Activated naive CD8-positive, alpha-beta T cell treated with anti-CD3 and anti-CD28 coated beads, Interleukin-2, amount 50 U/mL, for 16 hours (primary cell): Measurements from ENCODE around the gene C14orf132.

ENCODE experiments used
- DNase-seq: peaks from one replicate; pipeline ENCODE4 v3.0.0-alpha.2; 2020; ENCODE audit warnings: low read depth, low spot score

C14orf132 gene

DNA sequence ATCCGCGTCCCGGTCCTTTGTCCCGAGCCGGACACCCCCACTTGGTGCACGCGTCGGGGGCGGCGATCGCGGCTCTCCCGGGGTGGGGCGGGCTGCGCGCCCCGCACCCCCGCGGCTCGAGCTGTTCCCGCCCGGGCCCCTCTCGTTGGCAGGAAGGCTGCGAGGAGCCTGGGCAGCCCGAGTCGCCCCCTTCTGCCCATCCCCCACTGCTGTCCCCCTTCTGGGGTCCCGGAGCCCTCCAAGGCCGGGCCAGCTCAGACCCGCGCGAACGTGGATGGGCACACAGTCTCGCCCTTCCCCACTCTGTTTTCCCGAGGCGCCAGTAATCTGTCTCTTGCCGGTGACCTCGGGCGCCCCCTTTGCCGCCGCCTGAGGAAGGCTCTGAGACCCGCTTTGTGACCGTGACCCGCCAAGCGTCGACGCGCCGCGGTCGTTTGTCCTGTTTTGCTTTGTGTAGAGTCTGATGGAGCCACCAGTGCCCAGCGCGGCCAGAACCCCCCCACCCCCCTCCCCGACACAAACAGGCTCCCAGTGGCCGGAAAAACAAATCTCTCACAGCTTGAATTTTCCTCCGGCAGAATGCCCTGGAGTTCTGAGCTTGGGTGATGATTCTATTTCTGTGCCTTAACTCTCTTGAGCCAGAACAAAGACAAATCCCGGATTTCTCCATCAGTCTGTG lies 610 bp downstream of the C14orf132 start:
- no peak for DNase-seq

DNA sequence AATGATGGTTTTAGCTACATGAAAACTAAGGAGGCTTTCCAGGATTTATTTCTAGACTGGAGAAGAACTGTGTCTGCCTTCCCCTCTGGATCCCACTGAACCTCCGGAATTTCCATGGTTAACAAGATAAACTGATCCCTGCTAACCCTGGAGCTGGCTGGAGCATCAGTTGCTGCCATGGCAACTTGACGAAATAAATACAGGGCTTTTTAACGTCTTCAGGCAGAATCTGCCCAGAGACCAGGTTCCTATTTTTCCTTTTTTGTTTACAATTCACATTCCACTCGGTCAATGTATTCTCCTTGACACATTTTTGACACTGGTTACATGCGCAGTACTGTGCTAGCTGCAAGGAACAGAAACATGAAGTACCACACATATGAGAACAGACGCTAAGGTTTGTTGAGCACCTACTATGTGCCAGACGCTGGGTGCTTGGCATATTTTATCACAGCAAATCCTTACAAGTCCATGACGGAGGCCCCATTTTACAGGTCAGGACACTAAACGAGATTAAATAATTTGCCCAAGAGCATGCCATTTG lies 1.7 kb downstream of the C14orf132 start:
- DNase-seq, result no peak

DNA sequence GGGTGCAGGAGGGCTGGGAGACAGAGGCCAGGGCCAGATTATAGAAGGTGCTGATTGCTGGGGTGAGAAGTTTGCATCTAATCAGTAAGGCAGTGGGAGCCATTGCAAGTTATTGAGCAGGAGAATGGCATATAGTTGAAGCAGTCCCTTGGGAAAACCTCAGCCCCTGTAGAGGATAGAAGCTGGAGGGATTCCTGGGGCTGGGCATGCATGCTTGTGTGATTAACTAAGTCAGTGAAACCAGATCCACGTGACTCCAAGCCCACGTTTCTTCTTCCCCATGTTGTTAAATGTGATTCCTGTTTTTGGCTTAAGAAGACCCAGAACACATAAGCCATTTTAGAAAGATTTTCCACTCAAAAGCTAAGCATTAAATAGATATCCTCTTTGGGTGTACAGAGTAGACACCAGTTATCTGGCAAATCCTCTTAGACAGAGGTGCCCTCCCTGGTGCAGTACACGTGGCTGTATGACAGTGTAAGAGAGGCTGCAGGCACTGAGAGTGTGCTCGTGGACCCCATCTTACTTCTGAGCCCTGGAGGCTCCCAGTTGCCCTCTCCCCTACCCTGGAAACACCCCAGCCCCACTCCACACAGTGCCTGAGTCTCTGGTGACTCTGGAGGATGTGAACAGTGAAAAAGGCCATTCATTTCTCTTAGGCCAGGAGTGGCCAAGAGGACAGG lies 3.2 kb downstream of the C14orf132 start:
- DNase-seq, result no peak

DNA sequence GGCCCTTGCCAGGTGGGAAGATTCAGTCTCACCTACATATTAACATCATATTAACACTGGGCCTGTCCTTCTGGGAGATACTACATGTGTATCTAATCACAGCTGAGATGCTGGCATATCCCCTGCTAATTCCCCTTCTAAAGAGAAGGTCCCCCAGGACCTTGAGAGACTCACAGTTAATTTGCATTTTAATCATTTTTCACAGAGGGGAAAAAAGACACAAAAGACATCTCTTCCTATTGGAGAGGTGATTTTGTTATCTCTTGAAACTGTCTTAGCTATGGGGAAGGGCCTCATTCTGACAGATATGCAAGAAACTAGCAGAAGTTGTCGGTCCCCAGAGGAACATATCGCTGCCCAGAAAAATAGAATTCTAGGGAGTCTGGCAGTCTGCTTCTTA lies 7.5 kb downstream of the C14orf132 start:
- no peak for DNase-seq

DNA sequence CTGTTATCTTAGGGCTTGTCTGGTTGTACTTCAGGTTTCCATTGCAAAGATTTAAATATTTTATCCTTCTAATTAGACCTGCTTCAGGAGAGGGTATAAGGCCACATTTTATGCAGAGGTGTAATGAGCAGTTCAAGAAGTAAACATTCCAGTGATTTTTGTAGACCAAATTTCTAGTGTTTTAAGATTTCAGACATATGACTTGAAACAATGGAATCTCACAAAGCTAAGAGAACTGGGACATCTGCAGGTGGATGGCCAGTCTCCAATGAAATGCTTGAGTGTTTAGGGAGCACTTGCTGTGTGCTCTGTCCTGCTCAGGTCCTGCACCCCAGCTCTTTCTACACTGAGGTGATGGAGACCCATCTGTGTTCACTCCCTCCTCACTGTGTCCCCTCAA lies 7.9 kb downstream of the C14orf132 start:
- no peak for DNase-seq

DNA sequence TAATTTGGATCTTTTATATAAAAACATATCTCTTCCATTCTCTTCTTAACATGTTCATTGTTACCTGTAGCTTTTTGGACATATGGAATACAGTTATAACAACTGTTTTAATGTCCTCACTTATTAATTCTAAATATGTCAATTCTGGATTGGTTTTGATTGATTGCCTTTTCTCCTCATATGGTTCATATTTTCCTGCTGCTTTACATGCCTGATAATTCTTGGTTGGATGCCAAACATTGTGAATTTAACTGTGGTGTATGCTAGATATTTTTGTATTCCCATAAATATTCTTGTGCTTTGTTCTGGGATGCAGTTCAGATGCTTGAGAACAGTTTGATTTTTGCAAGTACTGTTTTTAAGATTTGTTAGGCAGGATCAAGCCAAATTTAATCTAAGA lies 10.8 kb downstream of the C14orf132 start:
- no peak for DNase-seq

DNA sequence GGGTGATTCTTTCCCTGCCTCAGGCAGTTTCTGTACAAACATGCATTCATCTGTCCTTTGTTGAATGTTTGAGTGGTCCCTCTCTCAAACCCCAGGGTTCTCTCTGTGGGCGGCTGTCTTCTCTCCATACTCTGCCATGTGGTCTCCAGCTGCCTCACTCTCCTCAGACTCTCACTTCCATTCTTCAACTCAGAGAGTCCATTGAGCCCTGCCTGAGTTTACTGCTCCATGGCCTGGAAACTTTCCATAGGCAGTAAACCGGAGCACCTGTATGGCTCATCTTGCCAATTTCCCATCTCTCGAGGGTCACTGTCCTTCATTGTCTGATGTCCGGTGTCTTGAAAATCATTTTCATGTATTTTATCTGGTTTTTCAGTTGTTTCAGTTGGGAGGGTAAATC lies 11.3 kb downstream of the C14orf132 start:
- no peak for DNase-seq

DNA sequence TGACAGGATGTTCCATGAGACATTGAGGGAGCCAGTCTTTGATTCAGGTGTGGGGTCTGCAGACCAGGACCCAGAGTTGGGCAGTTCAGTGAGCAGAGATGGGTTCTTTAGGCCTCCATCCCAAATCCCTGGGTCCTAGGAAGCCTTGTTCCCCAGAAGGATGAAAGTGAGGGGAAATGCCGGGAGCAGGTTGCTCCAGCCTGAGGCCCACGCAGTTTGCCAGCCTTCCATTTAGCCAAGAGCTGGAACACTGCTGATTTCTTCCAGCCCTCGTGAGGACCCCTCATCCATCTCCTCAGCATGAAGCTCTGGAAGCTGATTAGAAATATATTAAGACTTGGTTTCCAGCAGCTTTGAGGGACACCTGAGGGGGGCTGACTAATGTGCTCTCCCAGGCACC lies 12.1 kb downstream of the C14orf132 start:
- no peak for DNase-seq

DNA sequence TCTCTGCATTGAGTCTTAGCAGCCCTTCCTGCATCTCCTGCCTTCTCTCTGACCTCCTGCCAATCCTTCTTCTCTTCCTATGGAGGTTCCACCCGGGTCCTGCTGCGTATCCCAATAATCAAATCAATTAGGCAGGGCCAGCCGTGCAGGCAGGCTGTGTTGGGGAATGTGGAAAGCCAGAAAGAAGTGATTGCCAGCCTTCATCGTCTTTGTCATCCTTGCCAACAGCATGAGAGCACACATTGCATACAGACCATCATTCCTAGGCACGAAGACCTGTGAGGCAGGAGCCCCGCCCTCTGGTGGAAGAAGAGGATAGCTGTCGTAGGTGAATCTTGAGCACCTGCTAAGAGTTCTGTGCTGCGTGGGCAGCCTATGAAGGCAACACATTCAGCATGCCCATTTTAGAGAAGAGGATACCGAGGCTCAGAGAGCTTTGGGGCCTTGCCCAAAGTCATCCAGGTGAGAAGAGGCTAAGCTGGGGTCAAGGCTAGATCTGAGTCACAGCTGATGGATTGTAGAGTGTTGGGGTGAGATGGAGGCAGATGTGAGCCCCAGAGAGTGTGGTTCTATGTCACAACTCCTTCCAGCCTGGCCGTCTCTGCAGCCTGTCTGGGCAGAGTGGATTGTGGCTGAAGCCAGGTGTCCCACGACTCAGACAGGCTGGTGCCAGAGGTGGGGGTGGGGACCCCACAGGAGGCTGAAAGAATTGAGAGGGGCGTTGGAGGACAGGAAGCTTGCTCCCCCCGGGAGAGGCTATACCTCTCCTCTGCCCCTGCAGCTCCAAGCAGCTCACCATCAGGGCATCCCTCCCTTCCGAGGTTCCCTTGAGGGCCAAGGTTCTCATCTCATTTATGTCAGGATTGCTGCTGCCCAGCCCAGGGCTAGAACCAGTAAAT lies 12.7 kb downstream of the C14orf132 start:
- no peak for DNase-seq

DNA sequence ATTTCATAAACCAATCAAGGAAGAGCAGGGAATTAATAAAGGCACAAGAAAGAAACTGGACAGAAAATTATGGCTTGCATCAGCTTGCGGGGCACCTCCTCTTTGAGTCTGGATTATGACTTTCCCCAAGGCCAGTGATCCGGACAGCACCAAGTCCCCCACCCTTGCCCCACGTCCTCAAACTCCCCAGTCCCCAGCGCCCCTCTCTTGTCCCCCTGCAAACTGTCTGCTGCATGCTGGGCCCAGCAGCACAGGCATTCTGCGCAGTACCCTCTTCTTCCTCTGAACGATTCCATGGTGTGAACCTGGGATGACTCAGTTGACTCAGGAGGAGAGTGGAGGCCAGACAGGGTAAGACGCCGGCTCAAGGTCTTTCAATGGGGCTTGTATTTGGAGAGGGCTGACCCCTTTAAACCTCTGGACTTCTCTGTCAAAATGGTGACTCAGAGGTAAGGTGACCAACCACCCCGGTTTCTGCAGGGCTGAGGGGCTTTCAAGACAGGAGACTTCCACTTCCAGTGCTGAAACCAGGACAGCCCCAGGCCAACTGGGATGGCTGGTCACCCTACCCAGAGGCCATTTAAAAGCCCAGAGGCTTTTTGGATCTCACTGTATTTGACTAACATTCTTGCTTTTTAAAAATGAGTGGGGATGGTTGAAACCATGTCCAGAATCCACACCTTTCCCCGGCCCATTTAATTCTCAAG lies 13.5 kb downstream of the C14orf132 start:
- DNase-seq, result no peak

DNA sequence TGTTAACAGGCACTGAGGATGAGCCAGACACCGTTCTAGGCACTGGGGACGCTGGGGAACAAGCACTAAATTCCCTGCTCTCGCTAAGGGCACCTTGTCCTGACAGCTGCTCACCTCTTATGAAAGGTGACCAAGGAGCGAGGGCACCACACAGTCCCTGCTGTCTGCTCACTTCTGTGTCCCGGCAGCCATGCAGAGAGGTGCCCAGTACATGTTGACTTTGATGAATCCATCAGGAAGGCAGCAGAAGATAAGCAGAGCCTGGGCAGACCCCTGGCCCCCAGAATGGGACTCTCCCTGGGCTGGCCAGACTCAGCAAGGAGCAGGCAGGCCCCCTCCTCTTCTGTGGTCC lies 14.1 kb downstream of the C14orf132 start:
- no peak for DNase-seq

DNA sequence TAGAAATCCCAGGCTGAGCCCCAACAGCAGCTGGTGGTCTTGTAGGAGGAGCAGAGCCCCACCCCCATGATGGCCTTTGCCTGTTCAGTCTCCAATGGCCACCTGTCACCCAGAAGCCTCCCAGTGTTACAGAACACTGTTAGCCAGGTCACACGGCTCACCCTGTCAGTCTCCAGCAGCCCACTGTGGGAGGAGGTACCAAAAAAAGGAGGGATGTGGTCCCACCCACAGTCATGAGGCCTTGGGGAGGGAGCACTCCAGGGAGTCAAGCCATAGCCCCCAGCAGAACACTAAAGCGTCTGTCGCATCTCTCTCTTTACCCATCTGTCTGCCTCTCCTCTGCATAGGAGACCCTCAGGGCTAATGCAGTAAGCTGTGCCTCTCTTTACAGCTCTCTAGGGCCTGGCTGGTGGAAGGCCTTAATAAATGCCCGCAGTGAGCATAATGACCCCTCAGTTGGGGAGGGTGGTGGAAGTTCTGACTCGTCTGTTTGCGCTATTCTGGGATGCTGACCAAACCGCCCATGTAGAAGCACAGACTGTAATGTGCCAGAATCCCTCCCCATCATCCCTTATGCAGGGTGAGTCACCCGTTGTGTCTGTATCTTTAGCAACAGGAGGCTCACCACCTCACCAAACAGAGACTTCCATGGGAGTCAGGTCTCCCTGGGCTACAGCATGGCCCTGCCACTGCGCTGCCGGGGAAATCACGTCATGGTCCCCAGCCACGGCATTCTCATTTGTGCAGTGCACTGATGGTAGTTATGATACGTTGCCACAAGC lies 14.6 kb downstream of the C14orf132 start:
- DNase-seq, result no peak

DNA sequence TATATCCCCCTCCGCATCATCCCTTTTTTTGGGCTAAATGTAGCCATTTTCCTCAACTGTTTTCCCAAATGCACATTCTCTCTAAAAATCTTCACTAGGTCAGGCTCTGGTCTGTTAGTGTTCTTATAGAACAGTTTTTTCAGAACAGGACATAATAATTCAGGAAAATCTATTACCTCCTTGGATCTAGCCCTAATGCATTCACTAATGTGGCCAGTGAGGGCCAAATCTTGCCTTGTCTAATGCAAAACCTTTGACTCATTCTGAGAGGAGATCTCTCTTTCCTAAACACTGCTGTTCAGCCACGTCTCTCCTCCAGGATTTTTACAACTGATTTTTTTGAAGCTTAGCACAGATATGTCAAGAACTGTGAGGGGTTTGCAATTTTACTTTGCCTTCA lies 15.5 kb downstream of the C14orf132 start:
- no peak for DNase-seq

DNA sequence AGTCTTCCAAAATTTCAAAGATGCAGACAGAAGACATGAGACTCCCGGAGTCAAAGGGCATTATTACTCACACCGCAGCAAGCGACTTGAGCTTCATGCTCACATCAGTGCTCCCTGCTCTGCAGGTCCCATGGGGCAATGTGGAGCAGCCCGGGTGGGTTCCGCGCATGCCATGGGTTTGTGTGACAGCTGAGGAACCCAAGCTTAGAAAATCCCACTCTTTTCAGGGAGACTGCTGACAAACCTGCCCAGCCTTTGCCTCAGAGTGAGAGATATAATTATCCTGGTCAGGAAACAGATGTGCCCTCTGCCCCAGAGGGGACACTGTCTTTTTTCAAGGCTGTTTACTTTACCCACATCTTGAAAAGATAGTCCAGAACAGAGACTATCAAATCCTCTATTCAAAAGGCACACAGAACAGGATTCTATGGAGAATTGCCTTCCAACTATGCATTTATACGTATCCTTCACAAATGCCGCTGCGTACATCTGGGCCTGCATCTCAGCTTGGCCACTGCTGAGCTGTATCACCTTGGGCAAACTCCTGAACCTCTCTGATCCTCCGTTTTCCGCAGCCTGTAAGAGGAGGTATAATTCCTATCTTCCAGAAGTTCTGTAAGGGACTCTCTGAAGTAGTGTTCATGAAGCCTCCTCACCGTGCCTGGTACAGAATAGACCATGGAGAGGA lies 16.0 kb downstream of the C14orf132 start:
- no peak for DNase-seq

DNA sequence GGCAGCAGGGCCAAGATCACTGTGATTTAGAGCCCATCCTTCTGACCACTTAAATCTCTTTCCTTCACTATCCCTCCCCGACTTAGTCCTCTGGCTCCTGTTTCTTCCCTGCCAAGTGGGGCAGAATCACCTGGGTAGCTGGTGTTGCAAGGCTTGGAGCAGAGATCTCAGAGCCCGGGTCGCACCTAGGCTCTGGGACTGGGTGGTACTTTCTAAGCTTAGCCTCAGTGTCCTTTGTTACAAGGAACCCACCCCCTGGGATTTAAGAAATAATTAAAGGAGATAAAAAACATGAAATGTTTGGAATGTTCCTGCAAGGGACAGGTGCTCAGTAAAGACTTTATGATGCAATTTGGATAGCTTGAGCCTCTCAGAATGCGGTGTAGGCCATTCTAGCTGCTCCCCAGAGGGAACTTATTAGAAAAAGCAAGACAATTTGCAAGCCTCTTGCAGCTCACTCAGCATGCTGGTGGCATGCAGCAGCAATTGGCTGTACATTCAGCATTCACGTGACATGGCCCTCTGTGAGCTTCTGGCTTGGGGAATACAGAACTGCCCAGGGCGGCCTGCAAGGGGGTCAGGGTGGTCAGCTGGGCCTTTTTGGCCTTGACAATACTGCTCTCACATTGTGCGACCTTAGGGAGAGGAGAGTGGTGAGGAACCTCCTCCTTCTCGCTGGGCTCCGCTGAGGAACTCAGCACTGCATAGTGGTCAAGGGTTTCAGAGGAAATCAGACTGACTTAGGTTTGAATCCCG lies 16.8 kb downstream of the C14orf132 start:
- DNase-seq, result no peak

DNA sequence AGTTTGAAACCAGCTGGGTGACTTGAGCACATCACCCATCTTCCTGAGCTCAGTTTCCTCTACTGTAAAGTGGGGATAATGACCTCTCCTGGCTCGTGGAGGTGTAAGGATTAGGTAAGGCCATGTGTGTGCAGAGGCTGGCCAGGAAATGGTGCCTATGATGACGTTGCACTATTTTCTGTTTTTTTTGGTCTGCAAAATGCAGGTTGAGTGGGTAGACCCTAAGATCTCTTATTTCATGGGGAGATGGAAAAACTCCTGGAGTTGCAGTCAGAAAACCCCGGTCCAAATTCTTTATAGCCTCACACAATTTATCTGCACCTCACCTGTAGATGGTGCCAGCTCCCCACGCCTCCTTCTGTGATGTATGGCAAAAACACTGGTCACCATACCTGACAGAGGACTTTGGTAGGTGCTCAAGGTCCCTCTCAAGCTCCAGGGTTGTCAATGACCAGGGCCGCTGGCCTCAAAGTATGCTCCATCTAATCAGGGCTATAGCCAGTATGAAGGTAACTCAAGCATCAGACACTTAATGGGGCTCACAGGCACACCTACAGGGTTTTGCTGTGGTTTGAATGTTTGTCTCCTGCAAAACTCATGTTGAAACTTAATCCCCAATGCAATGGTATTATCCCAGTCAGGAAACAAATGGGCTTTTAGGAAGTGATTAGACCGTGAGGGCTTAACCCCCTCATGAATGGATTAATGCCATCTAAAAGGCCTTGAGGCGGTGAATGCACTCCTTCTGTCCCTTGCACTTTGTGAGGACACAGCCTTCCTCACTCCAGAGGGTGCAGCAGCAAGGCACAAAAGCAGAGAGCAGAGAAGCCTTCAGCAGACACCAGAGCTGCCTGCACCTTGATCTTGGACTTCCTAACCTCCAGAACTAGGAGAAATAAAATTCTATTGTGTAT lies 17.6 kb downstream of the C14orf132 start:
- no peak for DNase-seq

DNA sequence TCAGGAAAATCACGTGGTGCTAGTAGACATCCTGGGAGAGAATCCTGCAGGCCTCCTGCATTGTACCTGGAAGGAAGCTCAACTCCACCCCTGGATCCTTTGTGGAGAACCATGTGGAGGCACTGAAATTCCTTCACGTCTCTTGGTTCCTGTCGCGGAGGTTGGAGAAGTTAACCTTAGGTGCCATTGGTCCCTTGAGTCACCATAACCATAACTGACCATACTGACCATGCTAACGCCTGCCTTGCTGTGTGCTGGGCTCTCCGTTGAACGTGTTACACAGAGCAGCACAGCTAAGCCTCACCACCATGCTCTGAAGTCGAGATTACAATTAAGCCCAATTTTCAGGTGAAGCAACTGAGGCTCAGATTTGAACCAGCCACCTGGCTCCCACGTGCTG lies 18.6 kb downstream of the C14orf132 start:
- no peak for DNase-seq

DNA sequence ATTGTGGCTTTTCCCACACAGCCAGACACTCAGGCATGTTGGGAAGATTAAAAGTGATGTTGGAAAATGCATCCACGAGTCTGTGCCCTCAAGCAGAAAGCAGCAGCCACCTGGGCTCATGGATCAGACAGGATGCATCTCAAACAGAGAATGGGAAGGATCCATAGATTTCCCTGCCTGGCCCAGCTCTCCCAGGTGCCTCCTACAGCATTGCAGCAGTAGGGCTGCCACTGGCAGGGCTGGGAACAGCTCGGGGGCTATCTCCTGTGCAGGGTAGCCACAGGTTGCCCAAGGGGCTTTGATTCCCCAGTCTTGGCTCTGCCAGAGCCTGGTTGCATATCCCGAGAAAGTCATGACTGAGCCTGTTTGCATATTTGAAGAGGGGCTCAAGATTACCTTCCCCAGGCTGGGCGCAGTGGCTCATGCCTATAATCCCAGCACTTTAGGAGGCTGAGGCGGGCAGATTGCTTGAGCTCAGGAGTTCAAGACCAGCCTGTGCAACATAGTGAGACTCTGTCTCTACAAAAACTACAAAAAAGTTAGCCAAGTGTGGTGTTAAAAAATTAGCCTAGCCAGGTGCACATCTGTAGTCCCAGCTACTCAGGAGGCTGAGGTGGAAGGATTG lies 19.5 kb downstream of the C14orf132 start:
- no peak for DNase-seq
